Astrocyte of the cerebellum (primary cell): ENCODE data around the gene GDF2.

Experiments
- DNase-seq: peaks from one replicate; pipeline ENCODE4 v3.0.0-alpha.2; 2011; ENCODE audit warnings: low read depth
- H3K4me3 ChIP-seq: 2 replicates; pipeline ENCODE4 v1.5.1; 2011; ENCODE audit warnings: mild to moderate bottlenecking, low read depth, low read length, moderate library complexity
- in situ Hi-C: cut with HindIII; loops from 2 replicates; pipeline ENCODE4 v1.10.0; 2017; ENCODE audit warnings: low sequenced_read_pairs
- TF ChIP-seq, protein P1 (sequence below): IDR thresholded peaks from 2 replicates; pipeline ENCODE4 v1.5.1; 2012; ENCODE audit warnings: low read length, low read depth, moderate library complexity, mild to moderate bottlenecking; ENCODE audit errors: missing control alignments

The GDF2 gene

DNA sequence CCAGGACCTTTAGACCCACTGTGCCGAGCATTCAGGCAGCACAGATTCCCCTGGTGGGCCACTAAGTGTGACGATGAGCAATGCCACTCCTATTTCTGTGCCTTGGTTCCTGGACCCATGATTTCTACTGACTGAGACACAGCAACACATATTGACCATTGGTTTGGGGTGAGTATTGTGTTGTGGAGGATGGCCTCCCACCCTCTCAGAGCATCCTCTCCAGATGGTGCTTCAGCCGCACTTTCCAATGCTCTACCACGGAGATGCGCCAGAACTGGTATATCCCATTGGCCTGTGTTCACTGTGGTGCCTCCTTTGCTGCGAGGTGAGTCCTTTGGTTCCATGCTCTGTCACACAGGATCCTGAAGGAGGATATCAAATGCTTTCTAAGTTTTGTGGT is 32.3 kb upstream of the GDF2 start:
- no peak overlapping the region for H3K4me3 ChIP-seq
- TF ChIP-seq, protein P1, sequence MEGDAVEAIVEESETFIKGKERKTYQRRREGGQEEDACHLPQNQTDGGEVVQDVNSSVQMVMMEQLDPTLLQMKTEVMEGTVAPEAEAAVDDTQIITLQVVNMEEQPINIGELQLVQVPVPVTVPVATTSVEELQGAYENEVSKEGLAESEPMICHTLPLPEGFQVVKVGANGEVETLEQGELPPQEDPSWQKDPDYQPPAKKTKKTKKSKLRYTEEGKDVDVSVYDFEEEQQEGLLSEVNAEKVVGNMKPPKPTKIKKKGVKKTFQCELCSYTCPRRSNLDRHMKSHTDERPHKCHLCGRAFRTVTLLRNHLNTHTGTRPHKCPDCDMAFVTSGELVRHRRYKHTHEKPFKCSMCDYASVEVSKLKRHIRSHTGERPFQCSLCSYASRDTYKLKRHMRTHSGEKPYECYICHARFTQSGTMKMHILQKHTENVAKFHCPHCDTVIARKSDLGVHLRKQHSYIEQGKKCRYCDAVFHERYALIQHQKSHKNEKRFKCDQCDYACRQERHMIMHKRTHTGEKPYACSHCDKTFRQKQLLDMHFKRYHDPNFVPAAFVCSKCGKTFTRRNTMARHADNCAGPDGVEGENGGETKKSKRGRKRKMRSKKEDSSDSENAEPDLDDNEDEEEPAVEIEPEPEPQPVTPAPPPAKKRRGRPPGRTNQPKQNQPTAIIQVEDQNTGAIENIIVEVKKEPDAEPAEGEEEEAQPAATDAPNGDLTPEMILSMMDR: no peak
- in situ Hi-C loops: loop anchor here (25.0 kb wide), 1 partner anchor 253 kb away; no protein-coding TSS in a partner anchor
- no peak for DNase-seq

DNA sequence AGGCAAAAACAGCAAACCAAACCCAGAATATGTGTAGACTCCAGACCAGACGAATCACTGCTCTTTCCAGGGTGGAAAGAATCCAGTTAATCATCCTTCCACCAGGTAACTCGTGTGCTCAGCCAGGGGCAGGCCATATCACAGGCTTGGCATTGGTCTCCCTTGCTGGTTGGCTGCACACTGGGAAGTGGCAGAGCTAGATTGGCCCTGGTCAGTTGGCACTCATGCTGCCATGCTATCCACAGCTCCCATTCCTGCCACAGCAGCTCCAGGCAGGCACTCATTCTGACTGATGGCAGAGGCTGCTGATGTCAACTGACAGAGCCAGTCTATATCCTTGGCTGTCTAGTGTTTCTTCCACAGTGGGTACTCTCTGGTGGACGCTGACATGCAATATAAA is 31.9 kb upstream of the GDF2 start:
- no peak overlapping the region for H3K4me3 ChIP-seq
- TF ChIP-seq, protein P1: no peak
- no peak for DNase-seq
- in situ Hi-C loops: loop anchor here (25.0 kb wide), 1 partner anchor 253 kb away; no protein-coding TSS in a partner anchor

DNA sequence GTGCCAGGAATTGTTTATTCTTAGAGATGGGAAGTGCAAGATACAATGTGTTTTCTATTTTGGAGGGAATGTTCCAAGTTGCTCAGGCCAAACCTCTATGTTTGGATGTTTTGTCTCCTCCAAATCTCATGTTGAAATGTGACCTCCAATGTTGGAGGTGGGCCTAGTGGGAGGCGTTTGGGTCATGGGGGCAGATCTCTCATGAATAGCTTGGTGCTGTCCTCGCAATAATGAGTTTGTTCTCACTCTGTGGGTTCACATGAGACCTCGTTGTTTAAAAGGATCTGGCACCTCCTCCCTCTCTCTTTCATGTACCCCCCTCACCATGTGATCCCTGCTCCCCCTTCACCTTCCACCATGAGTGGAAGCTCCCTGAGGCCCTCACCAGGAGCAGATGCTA is 30.6 kb upstream of the GDF2 start:
- TF ChIP-seq, protein P1: no peak
- DNase-seq: no peak
- no peak overlapping the region for H3K4me3 ChIP-seq
- in situ Hi-C loops: loop anchor here (25.0 kb wide), 1 partner anchor 254 kb away; no protein-coding TSS in a partner anchor

- in situ Hi-C loops: loop anchor here (25.0 kb wide), 1 partner anchor 257 kb away; no protein-coding TSS in a partner anchor
- TF ChIP-seq, protein P1: no peak
- H3K4me3 ChIP-seq: no peak overlapping the region
- DNase-seq: no peak
Observed at GRCh38 chr10:47294057-47294456, 28.2 kb upstream of the GDF2 start.

- TF ChIP-seq, protein P1: no peak
- DNase-seq: no peak
- no peak overlapping the region for H3K4me3 ChIP-seq
- in situ Hi-C loops: loop anchor here (25.0 kb wide), 1 partner anchor 257 kb away; no protein-coding TSS in a partner anchor
Observed at GRCh38 chr10:47294501-47294900, 27.8 kb upstream of the GDF2 start.

DNA sequence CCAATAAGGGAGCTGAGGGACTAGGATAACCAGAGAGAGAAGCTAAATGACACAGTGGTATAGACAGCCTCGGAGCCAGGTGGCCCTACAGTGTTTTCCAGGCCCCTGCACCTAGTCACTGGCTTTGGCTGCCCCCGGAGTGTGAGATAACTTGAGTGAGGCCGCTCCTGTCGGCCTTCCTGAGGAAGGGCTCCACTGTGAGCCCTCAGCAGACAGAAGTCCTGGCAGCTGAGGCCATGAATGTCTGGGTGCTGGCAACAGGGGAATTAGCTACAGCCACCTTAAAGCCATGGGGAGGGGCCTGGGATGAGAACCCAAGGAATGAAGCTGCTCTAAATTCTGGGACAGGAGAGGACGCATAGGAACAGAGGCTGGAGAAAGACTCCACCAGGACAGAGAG is 26.8 kb upstream of the GDF2 start:
- in situ Hi-C loops: loop anchor here (25.0 kb wide), 1 partner anchor 258 kb away; no protein-coding TSS in a partner anchor
- TF ChIP-seq, protein P1: no peak
- no peak overlapping the region for H3K4me3 ChIP-seq
- DNase-seq: no peak
